Thoracic aorta (tissue), 2 donors: ENCODE results near the gene BASP1. TPM values are rescaled to one million over a fixed set of nuclear protein-coding genes. Genes with fewer than 3 reads are reported as not detected.

Experiments
- ATAC-seq: fragments of 150-250 bp; one replicate; pipeline ENCODE4 v1.8.0; 2017; ENCODE audit warnings: low read depth; ENCODE audit not compliant: insufficient number of reproducible peaks, low FRiP score
- DNase-seq: peaks from one replicate; pipeline ENCODE4 v3.0.0-alpha.2; 2020; ENCODE audit warnings: low spot score
- H3K27ac ChIP-seq, 2 donors: fragments of 200-600 bp; sonication (generic); 1 replicate in 1 of 2; 2 replicates in 1 of 2; pipeline ENCODE4 v1.5.1; 2016; ENCODE audit warnings: mild to moderate bottlenecking in 2 of 2, moderate library complexity in 2 of 2
- H3K27me3 ChIP-seq: fragments of 200-600 bp; sonication (generic); replicated peaks from 2 replicates; pipeline ENCODE4 v1.6.0; 2016; ENCODE audit warnings: mild to moderate bottlenecking; ENCODE audit not compliant: insufficient read depth
- H3K36me3 ChIP-seq: fragments of 200-600 bp; sonication (generic); one replicate; pipeline ENCODE4 v1.5.1; 2016
- H3K4me1 ChIP-seq, 2 donors: fragments of 200-600 bp; sonication (generic); 1 replicate in 1 of 2; 2 replicates in 1 of 2; pipeline versions ENCODE4 v1.5.1 to v1.6.0; 2016; ENCODE audit warnings: low read depth in 2 of 2, mild to moderate bottlenecking in 1 of 2; ENCODE audit not compliant: control insufficient read depth in 1 of 2
- H3K4me3 ChIP-seq: fragments of 200-600 bp; sonication (generic); 2 replicates; pipeline ENCODE4 v1.5.1; 2016; ENCODE audit warnings: mild to moderate bottlenecking
- H3K9me3 ChIP-seq: fragments of 200-600 bp; sonication (generic); 2 replicates; pipeline ENCODE4 v1.5.1; 2016
- CTCF ChIP-seq: fragments of 200-600 bp; sonication (generic); IDR thresholded peaks from one replicate; pipeline ENCODE4 v1.5.1; 2019; ENCODE audit warnings: antibody characterized with exemption
- total RNA-seq, 2 donors: library from RNA; depleted of rRNA; stranded (reverse); fragments of >200 nt; gene quantifications; one replicate each; pipeline versions ENCODE4 v1.1.0 to v1.2.3, GENCODE V29; 2016

The BASP1 gene
- 10 to 100 TPM; 37.1 to 48.8 TPM for total RNA-seq

DNA sequence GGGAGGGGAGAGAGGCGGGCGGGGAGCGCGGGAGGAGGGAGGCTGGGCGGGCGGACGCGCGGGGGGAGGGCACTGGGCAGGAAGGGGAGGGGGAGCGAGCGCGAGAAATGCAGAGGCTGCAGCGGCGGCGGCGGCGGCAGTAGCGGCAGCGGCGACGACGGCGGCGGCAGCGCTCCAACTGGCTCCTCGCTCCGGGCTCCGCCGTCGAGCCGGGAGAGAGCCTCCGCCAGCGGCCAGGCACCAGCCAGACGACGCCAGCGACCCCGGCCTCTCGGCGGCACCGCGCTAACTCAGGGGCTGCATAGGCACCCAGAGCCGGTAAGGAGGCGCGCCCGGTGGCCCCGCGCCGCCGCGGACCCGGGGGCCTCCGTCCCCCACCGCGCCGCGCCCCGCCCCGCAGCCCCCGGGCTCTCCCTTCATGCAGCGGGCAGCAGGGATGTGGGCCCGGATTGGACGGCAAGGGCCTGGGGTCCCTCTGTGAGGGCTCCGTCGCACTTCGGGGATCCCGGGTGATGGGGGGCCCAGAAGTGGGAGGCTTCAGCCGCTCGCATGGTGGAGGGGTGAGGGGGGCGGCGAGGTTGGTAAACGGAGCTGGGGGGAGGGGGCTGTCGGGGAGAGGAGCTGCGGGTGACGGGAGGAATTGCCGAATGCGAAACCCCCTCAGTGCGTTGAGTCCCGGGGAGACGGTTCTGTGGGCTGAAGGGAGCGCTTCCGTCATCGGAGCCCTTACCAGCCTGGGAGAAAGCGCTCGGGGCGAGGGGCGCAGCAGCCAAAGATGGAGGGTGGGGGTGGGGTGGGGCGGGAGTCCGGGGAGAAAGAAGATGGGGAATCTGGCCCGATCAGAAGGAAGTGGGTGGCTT, at the start of gene BASP1:
Gene BASP1, plus strand, starts transcription at position 139 of the 860 bp plus-strand sequence. CDS start 57,586 bp downstream, outside the sequence.
- Histone ChIP-seq H3K9me3 (no peaks in the 10 kb centered on the region), H3K27ac (peak within 1 kb of the TSS; percentile 63 to 79), H3K4me1 (peaks cover 3 to 25% of the 10 kb centered on the region in 2 donors), H3K4me3 (peak within 1 kb of the TSS; percentile 94), H3K27me3 (no peaks in the 10 kb centered on the region), H3K36me3 (no peaks in the 10 kb centered on the region)
- ATAC-seq (peak; percentile 41), DNase-seq (peak; percentile 42)
- TF ChIP-seq CTCF: no peak

DNA sequence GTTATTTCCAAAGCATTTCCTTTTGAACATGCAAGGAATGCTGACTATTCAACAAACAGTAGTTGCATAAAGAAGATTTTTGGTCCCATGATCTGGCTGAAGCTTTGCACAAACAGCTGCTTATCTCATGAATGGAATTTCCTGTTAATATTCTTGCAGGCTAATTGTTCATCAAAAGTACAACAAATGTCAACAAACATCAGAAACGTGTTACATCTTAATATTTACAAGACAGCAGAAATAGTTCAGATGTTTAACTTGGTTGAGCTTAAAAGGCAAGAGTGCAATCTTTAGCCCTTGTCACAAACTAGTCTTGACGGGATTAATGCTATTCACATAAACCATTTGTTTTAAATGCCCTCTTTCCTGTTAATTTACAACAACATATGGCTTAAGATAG, 47.9 kb upstream of the BASP1 start:
- no peaks in the 10 kb centered on the region for H3K4me1 ChIP-seq
- H3K9me3 ChIP-seq: no peaks in the 10 kb centered on the region
- H3K36me3 ChIP-seq: no peaks in the 10 kb centered on the region
- no peak for TF ChIP-seq CTCF
- ATAC-seq (no peak), DNase-seq (no peak)
- no peaks in the 10 kb centered on the region for H3K27me3 ChIP-seq
- no peak overlapping the region for H3K27ac ChIP-seq
- no peak overlapping the region for H3K4me3 ChIP-seq

DNA sequence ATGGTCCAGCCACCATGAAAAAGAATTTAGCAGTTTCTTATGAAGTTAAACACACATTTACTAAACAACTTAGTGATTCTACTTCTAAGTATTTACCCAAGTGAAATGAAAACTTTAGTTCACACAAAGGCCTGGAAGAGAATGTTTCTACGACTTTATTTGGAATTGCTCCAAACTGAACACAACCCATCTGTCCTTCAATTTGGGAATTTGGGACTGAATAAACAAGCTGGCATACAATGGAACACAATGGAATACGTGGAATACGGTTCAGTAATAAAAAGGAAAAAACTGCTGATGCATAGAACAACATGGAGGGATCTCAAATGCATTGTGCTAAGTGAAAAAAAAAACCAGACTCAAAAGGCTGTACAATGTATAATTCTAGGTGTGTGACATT, 44.6 kb upstream of the BASP1 start:
- no peak for DNase-seq
- H3K4me3 ChIP-seq: no peak overlapping the region
- H3K36me3 ChIP-seq: no peaks in the 10 kb centered on the region
- no peak overlapping the region for H3K27ac ChIP-seq
- H3K4me1 ChIP-seq: no peaks in the 10 kb centered on the region
- H3K27me3 ChIP-seq: no peaks in the 10 kb centered on the region
- no peaks in the 10 kb centered on the region for H3K9me3 ChIP-seq
- no peak for TF ChIP-seq CTCF
- no peak for ATAC-seq

DNA sequence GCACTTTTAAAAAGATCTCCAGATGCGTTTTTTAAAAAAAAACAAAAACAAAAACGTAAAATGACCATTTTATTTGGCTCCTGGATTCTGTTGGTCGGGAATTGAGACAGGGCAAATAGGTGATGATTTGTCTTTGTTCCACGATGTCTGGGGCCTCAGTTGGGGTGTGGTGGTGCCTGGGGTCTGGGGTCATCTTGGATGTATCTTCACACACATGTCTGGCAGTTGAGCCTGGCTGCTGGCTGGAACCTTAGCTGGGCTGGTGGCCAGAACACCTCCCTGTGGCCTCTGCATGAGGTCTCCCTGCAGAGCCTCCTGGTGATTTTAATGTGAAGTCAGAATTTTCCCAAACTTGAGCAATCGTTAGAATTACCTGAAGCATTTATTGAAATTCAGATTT, 42.5 kb upstream of the BASP1 start:
- TF ChIP-seq CTCF: no peak
- H3K4me3 ChIP-seq: no peak overlapping the region
- ATAC-seq: no peak

DNA sequence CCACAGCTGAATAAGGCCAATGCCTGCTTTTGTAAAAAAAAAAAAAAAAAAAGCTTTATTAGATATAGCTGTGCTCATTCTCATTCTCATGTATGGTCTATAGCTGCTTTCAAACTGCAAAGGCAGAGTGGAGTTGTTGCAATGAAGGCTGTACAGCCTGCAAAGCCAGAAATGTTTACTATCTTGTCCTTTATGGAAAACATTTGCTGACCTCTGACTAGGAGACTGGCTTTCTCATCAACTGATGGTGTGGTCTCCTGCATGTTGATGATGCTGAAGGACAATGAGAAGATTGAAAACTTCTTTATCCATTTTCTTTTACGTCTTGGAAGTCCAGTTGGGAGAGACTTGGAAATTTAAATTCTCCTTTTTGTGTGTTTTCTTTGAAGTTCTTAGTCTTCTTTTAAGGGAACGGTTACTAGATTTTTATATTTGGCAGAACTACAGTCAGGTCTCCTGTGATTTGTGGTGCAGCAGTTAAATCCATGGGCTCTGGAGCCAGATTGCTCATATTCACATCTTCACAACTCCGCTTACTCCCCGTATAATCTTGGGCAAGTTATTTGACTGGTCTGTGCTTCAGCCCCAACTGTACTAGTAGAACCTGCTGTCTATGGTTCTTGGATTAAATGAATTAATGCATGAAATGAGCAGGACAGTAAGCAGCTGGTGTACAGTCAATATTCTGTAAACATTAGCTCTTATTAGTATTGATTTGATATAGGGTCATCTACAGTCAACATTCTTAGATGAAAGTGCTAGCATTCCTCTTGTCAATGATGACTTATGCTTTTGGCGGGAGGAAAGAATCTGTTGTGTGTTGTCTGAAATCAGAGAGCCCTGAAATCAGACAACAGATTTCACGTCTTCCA, 39.7 kb upstream of the BASP1 start:
- Histone ChIP-seq H3K4me1 (no peaks in the 10 kb centered on the region), H3K36me3 (no peaks in the 10 kb centered on the region), H3K4me3 (no peak overlapping the region), H3K9me3 (no peaks in the 10 kb centered on the region), H3K27ac (no peak overlapping the region), H3K27me3 (no peaks in the 10 kb centered on the region)
- TF ChIP-seq CTCF: no peak
- DNase-seq (no peak), ATAC-seq (no peak)

More for the DNA sequence above, 42.5 kb upstream of the BASP1 start:
- Histone ChIP-seq H3K27ac (no peak overlapping the region), H3K36me3 (no peaks in the 10 kb centered on the region), H3K9me3 (no peaks in the 10 kb centered on the region), H3K27me3 (no peaks in the 10 kb centered on the region), H3K4me1 (no peaks in the 10 kb centered on the region)
- DNase-seq: no peak
